Measurements from ENCODE around the gene PARP8.
"Not testable (repeated sequence)": the region's sequence is repeated elsewhere in the genome, so short reads cannot be mapped to it uniquely, and the experiment has no call there.

PARP8 gene

DNA sequence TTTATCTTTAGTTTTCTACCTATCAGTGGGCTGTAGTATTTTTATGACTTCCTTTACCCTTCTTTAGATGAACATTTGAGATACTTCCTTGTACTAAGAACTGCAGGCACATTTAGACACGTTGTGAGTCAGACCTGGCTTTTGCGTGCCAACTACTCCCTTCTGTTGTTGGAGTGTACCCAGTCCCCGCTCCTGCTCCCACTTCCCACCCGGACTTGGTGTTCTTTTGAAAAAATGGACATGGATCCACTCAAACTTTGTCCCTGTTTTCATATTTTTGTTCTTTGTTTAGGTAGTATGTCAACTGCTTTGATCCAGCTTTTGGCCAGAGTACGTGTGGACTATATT is 60.7 kb downstream of the PARP8 start:
- DNase-seq: no peak

DNA sequence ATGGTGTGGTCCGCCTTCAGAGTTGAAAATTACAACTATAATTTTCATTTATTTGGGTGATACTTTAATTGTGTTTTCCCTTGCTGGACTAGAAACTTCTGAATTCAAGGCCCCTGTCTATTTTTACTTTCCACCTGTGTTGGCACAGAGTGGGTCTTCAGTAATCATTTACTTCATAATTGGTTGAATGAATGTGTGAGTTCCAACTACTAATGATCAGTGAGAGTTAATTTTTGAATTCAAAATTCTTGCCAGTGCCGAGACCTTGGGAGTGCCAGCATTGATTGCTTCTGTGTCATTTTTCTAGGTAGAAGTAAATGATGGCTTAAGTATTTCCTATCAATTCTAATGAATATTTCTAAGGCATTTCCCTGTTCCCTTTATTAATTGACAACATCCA is 61.4 kb downstream of the PARP8 start:
- no peak for DNase-seq

DNA sequence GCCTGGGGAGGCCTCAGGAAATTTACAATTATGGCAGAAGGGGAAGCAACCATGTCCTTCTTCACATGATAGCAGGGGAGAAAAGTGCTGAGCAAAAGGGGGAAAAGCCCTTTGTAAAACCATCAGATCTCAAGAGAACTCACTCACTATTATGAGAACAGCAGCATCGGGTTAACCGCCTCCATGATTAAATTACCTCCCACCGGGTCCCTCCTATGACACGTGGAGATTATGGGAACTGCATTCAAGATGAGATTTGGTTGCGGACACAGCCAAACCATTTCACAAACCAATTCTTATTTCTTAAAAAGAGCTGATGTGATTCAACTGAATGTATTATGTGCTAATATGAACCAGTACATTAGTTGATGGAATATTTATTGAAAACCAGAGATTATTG is 63.9 kb downstream of the PARP8 start:
- no peak for DNase-seq

DNA sequence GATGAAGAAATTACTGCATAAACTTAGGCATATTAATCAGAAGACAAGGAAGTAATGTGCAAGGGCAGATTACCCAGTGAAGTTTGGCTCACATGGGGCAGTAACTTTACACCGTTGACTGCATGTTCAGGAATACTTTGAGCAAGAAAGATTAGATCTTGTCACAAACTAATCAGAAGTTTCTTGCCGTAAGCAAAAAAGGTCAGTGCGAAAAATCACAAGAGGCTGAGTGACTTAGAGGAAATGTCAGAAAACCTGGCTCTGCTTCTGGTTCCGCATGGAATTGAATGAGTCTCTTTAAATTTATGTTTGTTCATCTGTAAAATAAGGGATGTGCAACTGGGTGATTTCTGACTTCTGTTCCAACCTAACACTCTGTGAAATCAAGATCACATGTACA is 64.4 kb downstream of the PARP8 start:
- no peak for DNase-seq

DNA sequence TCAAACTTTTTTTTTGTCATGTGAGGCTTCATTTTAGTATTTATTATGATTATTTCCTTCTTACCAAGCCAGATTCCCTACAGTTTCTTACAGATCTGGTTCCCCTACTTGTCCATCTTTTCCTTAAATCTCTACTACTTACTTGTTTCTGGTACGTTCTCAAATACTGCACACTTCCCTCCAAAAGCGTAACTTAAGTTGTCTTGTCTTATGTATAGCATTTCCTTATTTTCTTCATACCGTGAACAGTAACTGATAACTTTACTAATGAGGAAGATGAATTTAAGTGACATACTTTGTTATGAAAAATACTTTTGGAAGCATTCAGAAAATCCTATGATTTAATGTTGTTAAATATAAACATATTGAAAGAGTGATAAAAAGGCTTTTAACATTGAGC is 67.3 kb downstream of the PARP8 start:
- DNase-seq: no peak

DNA sequence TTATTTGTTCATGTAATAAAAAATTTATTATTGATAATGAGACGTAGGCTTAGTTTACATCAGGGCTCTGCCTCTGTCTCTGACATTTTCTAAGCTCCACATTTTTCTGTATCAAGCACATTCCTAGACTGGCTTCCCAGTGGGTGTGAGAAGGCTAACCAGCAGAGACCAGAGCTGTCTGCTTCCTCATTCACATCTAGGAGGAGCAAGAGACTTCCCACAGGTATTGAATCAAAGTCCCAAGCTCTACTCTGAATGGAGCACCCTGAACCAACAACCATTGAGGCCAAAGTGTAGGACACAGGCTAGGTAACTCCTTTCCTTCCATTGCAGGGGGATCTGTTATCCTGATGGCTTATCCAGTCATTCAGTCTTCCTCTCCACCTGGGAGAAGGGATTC is 72.4 kb downstream of the PARP8 start:
- no peak for DNase-seq

DNA sequence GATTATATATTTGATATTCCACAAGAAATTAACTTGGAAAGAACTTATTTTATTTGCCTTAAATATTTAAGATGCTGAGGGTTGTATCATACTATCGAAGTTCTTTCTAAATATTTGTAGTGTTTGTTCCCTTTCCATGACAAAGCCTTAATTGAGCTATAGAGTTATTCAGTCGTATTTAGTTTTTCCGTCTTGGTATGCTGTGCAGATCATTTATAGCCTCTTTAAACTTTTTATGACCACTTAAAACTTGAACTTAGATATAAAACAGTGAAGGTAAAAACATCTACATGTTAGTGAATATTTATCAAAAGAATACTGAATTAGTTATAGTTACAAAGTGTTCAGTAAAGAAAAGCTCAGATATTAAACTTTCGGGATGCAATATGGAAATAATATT is 74.4 kb downstream of the PARP8 start:
- DNase-seq: no peak

DNA sequence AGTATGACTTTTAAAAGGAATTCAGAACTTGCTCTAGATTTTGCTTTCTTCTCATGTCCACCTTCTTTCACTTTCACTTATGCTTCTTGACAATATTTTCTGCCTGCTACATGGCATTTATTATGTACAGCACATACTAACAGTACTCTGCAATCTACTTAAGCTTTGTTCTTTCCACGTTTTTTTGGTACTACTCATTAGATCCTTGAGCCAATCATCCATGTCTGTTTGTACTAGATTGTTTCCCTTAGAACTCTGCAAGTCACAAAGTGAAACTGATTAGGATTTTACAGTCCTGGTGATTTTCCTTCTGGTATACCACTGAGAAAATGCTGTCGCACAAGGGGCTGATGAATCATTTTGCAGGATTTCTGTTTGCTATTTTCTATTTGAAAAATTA is 78.3 kb downstream of the PARP8 start:
- no peak for DNase-seq

DNA sequence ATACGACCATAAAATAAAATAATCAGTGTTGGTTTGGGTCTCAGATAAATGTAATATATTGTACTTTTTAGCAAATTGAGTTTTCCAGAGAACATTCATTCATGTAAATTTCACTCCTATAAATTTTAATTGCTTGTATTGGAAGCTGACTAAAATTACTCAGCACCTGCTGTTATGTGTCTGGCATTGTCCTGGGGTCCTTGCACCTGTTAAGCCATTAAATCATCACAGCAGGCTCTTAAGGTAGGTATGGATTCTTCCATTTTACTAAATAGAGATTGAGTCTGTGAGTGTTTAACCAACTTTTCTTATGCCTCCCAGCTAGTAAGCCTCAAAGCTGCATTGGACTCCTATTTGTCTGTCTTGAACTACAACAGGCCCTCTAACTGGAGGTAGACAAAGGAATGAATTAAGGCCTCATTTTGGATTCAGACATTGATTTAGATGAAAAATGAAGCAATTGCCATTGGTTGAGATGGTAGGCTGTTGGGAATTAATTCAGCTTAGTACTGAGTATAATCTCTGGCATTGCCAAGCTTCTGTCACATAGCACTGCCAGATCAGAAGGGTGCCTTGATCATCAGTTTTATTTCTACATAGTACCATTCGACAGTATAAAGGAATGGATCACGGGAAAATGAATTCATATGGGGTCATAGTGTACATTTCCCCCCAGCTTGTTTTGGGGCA is 78.9 kb downstream of the PARP8 start:
- DNase-seq: no peak

DNA sequence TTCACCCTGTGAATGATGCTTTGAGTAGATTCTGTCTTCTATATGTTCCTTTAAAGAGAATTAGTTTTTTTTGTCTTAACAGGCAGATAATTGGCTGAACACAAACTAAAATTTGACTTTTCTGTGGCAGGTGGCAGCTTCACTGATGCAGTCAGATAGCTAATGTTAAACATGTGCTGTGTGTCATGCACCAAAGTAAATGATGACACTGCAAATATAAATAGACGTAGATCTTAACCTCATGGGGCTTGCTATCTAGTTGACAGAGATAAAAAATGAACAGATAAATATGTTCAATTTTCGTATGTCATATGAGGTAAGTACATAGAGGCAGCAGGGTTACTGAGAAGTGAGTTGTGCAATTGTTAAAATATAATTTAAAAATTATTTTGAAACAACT is 82.7 kb downstream of the PARP8 start:
- DNase-seq: no peak

DNA sequence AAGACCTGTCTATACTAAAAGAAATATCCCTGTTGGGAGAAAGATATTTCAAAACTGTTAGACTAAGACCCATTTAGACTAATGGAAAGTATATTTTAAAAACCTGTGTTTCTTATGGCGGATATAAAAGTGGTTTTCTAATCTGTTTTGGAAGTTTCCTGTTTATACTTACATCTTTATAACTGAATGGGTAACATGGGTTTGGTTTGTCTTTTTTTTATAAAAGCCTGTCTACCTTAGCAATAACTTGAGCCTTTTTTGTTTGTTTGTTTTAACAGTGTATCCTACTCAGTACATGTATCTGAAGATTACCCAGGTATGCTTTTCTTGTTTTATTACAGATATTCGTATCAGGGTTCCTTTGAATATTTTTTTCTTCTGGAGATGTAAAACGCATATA is 83.4 kb downstream of the PARP8 start:
- no peak for DNase-seq

DNA sequence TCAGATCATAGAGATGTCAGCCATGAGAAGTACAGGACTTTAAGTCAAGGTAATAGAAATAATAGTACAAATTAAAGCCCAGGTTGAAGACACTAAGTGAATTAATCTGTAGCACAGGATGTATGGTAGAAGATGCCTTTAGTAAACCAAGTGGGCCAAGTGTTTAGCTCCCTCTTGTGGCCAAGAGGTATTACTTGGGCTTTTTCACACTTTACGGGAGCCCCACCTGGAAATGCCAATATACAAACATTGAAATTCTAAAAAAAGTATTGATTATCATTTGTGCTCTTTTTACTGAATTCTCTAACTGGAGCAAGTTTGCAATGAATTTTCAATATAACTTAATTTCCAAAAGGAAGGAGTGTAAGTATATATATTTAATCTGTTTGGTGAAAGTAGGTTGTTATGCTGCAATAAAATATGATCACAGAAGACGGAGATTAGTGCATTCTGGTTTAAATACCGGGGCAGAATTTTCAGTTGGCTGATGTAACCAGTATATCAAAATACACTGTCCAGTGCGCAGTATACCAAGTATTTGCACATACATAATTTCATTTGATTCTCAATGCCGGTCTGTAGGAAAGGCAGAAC is 84.7 kb downstream of the PARP8 start:
- DNase-seq: peak; percentile 30

DNA sequence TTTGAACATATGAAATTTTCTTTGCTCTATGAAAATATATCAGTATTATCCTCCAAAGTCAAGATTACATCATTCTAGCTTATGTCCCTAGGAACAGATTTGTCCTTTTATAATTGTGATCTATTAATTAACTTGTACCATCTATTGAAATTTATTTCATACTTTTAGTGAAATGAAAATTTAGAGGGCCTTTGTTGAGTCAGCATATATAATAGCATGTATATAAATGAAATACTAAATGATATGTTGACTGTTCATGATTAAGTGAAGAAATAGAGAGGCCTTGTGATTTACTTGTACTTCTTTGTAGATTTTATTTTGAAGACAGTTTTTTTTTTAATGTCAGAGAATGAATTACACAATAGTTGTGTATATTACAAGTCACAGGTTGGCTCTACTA is 86.4 kb downstream of the PARP8 start:
- DNase-seq: no peak

DNA sequence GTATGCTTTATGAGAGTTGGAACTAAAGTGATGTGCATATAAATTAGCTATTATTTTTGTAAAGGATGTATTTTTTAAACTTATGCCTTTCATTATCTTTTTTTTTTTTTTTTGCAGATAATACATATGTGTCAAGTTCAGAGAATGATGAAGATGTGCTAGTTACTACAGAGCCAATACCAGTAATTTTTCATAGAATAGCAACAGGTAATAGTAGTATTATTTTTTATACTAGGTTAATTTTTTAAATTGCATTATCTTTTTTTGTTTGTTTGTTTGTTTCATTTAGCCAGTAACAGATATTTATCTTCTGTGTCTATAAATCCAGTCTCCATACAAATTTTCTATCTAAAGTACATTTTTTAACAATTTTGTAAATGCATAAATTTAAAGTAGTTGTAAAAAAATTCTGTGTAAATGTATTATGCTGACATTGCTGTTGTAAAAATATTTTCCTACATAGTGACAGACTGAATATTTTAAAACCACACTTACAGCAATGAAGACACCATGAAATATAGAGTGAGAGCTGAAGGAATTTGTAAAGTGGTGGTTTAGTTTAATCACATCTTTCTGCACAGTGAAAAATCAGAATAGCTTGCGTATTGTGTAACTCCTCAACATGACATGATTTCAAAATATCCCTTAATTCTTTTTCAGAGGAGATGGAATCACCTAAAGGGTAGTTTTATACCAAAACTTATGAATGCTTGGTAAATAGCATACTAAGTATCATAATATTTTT is 93.3 kb downstream of the PARP8 start:
- no peak for DNase-seq

DNA sequence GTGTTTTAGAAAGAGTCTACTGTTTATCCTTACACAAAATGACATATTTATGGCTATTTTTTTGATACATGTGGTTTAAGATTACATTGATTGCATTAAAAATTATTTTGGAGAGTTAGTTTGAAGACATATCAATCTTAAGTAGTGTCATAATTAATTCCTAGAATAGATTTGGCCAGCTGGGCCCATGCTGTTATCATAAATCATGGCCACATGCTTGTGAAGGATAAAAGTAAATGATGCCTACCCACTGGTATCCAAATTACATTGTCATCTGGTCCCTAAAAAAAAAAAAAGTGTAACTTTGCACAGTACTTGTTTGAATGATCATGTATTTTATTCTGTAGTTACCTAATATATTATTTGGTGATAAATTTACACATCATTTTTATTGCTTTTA is 96.9 kb downstream of the PARP8 start:
- DNase-seq: no peak

DNA sequence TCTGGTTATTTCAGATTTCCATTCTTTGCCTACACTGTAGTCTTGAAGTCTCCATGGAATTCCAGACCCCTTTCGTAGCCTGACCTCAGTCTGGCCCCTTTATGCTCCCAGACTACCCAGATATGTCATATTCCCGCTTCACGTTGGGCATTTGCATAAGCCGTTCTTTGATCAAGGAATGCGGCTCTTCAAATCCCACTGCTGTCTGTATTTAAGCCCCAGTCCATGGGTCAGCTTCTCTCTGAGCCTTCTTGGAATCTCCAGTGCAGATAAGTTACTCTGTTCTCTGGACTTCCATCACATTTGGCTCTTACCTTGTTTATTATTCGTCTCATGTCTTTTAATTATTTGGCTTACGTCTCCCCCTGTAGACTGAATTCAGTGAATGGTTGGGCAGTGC is 97.4 kb downstream of the PARP8 start:
- DNase-seq: no peak

DNA sequence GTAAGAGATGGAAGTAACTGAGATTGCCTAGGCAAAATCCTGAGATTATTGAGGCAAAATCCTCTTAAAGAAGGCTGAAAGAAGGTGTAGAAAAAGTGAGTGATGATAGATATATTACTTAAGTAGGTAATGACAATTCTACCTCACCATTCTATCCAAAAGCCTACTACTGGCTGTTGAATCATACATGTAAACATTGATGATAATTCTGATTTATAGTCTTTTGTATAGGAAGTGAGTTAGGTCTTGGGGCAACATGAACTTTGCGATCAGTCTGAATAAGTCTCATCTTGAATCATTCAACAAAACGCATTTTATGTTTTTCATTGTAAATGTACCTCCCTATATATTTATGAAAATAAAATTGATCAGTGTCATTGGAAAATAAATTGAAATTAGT is 99.6 kb downstream of the PARP8 start:
- DNase-seq: no peak

DNA sequence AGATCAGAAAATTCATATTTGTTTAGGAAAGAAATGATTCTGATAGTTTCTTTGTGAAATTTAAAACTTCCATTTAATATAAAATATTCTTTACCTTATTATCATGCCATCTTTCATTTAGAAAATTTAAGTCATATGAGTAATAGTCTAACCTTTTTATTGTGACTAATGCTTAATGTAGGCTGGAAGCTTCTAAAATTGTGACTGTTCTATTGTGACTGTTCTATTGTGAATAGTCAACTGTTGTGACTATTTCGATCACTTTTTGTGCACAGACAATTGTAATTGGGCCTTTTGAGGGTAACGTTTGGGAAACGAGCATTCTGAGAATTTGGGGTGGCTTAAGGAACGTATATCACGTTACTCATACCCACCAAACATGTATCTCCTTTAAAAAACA is 100.0 kb downstream of the PARP8 start:
- DNase-seq: no peak

DNA sequence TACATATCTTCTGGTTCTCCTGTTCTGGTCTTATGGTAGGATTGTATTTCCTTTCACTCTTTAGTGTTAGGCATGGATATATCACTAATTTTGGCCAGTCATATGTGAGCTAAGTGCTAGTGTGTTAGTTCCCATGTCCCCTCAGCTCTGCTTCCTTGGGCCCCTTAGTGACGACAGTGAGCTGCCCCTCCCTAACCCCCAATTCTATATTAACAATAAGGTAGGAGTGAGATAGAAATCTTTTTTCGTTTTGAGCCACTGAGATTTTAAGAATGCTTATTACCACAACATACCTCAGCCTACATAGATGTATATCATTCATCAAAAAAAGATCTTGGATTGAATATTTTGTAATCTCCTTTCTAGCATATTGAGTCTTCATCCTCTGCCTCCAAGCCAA is 100.5 kb downstream of the PARP8 start:
- no peak for DNase-seq

DNA sequence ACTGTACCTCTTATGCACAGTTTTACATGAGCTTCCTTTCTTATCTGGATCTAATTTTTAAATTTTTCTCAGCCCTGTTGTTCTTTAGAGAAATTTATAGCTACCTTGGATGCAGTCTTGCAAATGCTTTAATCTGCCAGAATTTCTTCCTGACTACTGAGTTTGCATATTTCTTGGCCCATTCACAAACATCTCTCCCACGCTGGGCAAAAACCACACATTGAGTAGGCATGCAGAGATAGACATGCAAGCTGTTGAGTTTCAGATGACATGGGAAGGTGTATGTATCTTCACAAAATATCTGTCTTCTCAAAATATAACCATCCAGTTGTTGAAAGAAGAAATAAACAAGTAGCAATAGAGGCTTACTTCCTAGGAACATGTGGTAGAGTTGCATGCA is 101.2 kb downstream of the PARP8 start:
- DNase-seq: no peak

DNA sequence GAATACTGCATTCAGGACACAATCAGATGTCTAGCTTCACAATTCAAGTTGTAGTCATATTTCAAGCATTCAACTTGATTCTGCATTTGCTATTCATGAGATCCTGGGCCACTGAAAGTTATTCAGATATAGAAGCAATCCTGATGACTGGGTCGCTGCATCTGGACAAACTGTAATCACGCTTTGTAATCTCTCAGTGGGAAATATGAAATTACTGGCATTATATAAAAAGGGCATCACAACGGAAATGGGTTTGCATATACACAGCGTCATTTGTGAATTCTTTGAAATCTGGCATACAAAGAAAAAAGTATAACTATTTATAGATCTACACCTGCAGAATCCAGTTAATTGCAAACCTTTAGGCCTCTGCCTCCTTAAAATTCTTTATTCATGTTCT is 102.2 kb downstream of the PARP8 start:
- DNase-seq: no peak

DNA sequence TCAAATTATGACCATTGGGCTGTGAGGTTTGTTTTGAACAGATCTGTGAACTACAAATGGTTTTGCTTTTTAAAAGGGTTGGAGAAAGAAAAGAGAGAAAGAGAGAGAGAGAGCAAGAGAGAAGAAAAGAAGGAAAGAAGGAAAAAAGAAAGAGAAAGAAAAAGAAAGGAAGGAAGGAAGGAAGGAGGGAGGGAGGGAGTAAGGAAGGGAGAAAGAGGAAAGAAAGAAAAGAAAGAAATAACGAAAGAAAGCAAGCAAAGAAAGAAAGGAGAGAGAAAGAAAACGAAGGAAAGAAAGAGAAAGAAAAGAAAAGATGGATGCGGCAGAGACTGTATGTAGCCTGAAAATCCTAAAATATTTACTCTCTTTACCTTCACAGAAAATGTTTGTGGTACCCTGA is 104.0 kb downstream of the PARP8 start:
- no peak for DNase-seq

DNA sequence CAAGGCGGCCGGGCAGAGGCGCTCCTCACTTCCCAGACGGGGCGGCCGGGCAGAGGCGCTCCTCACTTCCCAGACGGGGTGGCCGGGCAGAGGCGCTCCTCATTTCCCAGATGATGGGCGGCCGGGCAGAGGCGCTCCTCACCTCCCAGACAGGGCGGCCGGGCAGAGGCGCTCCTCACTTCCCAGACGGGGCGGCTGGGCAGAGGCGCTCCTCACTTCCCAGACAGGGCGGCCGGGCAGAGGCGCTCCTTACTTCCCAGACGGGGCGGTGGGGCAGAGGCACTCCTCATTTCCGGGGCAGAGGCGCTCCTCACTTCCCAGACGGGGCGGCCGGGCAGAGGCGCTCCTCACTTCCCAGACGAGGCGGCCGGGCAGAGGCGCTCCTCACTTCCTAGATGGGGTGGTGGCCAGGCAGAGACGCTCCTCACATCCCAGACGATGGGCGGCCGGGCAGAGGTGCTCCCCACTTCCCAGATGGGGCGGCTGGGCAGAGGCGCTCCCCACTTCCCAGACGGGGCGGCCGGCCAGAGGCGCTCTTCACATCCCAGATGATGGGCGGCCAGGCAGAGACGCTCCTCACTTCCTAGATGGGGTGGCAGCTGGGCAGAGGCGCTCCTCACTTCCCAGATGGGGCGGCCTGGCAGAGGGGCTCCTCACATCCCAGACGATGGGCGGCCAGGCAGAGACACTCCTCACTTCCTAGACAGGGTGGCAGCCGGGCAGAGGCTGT is 108.2 kb downstream of the PARP8 start:
- DNase-seq: not testable (repeated sequence)

DNA sequence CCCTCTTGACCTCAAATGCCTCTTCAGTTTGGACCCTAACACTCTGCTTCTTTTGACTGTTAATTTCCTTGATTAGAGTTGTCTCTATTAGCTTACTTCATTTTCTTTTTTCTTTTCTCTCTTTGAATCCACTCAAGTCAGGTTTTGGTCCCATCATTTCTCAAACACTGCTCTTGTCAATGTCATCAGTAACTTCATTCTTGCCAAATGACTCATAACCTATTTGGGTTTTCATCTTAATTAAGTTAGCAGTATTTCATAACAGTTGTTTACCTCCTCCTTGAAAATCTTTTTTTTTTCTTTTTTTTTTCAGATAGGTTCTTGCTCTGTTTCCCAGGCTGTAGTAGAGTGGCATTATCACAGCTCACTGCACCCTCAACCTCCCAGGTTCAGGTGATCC is 119.6 kb downstream of the PARP8 start:
- no peak for DNase-seq
